ENCODE measurements around the gene HPSE2.

Gene HPSE2

GRCh38 chr10:98825741-98826140 lies 409.9 kb downstream of the HPSE2 start:
- DNase-seq: no peak

DNA sequence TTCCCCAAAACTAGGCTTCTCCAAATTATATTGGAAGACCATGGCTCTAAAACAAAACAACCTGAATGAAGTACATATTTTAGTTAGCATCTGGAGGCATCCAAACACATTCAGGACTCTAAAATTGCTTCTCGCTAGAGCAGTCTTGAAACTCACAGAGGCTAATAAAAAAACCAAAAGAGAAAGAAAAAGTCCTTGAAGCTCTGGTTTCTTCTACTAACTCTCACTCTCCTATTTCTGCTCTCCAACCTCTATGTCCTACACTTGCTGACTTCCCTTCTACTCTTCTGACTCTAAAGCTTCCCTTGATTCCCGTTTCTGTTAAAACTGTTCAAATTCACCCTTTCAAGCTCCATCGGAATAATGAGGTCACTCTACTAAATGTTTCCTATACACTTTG lies 418.3 kb downstream of the HPSE2 start:
- no peak for DNase-seq

DNA sequence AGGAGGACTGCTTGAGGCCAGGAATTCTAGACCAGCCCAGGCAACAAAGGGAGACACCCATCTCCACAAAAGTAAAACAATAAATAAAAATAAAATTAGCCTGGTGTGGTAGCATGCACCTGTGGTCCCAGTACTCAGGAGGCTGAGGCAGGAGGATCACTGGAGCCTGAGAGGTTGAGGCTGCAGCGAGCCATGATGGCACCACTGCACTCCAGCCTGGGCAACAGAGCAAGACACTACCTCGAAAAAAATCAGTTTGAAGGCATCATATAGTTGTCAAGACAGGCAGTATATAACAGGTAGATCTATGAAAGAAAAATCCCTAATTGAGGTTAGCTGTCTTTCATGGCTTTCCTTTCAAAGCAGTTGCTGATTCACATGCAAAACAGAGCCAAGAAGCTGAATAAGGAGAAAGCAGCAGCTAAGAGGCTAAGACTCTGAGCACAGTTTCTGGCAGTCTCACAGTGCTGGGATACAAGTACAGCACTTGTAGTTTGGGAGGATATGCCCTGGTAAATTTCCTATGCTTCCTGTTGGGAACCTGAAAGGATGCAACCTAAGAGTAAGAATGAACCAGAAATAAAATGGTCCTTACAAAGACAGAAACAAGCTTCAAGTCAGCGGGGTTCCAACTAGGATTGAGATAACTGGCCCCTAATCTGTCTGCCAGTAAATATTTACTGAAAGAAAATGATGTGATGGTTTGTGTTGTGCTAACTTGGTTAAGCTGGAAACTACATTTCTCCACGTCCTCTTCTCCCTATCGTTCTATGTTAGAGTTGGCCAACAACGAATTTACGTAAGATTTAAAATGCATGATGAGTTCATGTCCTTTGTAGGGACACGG lies 420.4 kb downstream of the HPSE2 start:
- no peak for DNase-seq

- DNase-seq: no peak
Observed at GRCh38 chr10:98814470-98814869, 421.2 kb downstream of the HPSE2 start.

- no peak for DNase-seq
Observed at GRCh38 chr10:98808282-98808892, 427.3 kb downstream of the HPSE2 start.

- DNase-seq: no peak
Observed at GRCh38 chr10:98800263-98800662, 435.4 kb downstream of the HPSE2 start.

GRCh38 chr10:98795467-98795866 lies 440.2 kb downstream of the HPSE2 start:
- no peak for DNase-seq

DNA sequence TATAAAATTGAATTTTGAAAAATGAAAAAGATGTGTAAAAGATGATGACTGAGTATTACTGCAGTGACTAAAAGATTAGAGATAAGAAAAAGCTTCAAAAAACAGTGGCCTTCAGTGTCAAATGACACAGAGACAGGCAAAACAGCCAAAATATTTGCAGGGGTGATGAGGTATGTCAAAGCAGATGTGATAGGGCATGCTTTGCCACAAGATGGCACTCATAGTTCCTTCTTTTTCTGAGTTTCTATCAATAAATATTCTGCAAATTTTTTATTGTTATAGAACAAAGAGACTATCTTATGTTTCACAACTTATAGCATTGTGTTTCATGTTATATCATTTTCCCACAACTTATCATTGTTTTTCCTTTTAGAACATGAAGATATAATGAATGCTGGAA lies 444.8 kb downstream of the HPSE2 start:
- peak; percentile 4 for DNase-seq

DNA sequence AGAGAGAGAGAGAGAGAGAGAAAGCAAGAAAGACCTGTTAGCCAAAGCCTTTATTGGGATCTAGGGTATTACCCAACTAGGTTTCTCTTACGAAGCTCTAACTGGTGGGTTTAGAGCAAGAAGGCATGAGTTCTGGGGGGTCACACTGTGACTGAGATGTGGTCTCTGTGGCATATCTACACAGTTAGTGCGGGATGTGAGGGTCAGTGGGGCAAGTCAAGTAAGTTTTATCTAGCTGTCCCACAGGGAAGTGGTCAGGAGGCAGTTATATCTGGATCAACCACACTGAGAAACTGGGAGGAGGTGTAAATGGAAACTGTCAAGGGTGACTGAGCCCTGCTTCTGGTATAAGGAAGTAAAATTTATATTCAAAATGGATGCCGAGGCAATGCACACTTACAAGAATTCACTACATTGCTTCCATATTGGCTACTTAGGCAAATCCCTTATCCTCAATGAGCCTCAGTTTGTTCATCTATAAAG lies 457.3 kb downstream of the HPSE2 start:
- no peak for DNase-seq

- DNase-seq: no peak
Observed at GRCh38 chr10:98758463-98758862, 477.2 kb downstream of the HPSE2 start.

DNA sequence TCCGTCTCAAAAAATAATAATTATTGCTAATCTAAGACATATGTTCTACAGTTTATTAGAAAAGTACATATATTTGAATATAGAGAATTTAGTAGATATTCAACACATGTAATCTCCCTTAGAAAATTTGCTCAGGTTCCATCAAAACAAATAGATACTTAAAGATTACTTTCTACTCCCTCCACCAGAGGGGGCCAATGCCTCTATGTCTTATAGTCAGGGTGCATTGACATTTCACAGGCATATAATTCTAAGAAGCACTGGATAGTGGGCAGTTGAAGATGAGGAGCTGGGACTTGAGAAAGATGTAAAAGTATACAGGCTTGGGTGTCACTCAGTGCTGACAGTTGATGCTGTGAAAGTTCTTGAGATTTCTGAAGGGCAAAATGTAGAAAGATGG lies 487.4 kb downstream of the HPSE2 start:
- no peak for DNase-seq

DNA sequence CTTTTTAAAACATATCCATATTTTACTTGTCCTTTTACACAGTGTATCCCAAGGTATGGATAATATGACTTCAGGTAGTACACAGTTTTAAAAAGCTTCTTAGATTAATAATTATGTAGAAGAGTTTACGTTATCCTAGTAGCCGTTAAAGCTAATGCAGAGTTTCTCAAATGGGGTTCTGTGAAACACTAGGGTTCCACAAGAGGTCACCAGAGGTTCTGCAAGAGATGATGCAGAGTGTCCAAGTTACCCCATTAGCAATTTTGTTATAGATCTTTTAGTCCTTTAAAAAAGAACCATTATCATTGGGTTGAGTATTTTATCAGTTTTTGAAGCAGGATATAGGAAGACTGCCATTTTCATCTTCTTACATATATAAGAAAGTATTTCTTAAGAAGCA lies 490.0 kb downstream of the HPSE2 start:
- no peak for DNase-seq

GRCh38 chr10:98720551-98720950 lies 515.1 kb downstream of the HPSE2 start:
- no peak for DNase-seq

- DNase-seq: no peak
Observed at GRCh38 chr10:98713586-98713985, 522.1 kb downstream of the HPSE2 start.

DNA sequence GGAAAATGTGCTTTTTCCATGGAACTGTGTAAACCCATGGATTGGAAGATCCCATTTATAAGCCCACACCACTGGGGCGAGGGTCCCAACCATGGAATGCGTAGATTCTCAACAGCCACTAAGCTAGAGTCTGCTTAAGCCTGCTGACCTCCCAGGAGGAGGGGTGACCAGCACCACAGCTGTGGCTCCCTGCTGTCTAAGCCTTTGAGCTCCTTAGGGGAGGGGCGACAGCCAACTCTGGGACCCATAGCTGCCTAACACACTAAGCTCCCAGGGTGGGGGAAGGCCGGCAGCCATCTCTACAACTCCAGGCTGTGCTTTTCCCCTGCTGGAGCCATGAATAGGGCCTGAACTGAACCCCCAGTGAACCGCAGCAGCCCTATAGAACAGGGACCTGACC lies 539.1 kb downstream of the HPSE2 start:
- no peak for DNase-seq

DNA sequence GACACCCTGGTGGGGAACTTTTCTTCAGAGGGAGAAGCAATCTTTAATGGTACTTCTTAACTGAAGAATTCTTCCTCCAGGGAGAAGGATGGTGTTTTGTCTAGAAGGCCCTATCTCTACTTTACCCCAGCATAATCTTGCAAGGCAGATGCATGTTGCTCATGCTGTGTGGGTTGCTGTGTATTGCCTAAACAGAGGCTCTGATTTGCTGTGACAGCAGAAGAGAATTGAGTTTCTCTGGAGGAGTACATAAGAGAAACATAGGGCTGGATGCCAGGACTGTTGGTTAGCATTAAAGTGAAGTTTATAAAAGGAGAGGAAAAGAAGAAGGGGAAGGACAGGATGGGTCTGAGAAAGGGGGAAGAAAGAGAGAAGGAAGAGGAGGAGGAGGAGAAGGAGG lies 540.8 kb downstream of the HPSE2 start:
- DNase-seq: no peak

DNA sequence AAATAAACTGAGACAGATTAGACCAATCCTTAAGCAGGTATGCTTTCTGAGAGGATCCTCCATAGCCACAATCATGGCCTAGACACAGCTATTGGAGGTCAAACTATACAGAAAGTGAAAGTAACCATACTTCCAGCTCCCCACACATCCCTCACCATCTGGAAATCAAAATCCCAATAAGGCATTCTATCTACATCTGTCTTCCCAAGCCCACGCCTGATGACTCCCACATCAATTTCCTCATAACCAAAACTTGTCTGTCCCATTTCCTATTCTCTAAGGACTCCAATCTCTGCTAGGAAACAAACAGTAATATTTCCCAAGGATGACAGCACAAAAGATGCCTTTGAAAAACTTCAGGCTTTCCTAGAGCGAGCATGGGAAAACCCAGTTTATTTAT lies 541.6 kb downstream of the HPSE2 start:
- no peak for DNase-seq

- DNase-seq: no peak
Observed at GRCh38 chr10:98687685-98688084, 548.0 kb downstream of the HPSE2 start.

DNA sequence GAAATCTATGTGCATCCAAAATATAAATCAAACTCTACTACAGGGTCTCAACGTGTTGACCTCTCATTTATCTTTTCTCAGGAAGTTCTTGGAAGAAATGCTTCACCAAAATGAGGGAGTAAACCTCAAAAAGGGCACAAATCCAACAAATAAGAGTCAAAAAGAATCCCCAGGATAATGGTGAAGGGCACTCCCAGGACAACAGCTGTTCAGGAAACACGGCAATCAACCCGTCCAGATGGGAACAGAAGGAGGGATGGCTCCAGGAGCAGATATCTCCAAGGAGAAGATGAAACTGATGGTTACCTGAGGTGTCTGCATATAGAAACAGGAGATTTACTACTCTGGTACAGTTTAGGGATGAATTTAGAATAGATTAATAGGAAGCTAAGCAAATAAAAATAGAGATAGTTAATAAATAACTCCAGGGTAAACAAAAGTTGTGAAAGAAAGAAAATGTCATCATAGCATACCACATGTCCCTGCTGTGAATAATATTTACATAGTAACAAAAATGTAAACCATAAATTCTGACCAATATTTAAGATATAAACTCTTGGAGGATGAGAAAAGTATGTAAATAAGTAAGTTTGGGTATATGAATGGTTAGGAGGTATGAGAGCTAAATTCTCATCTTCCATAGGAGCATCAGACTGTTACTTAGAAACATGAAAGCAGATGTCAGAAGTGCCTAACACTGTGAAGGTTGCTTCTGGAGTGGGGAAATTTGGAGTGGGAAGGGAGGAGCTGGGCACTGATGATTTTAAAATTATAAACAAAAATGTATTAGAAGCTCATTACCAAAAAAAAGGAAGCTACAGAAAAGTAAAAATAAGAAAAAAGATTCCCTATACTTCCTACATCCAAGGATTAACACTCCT lies 551.4 kb downstream of the HPSE2 start:
- DNase-seq: no peak

DNA sequence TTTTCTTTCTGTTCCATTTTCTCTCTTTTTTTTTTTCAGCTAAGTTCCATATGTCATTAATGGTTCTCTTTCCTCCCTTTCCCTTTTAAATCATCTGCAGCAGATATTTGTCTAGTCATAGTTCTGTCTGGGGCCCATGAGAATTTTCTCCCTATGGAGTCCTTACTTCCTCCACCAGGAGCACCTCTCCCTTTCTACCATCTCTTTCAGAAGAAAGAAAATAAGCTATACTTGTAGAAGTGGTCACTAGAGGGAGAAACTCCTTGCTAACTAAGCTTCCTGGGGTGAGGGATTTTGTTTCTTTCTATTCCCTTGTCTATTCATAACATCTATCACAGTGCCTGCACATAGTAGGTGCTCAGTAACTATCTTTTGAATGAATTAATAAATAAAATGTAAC lies 558.8 kb downstream of the HPSE2 start:
- DNase-seq: no peak

- no peak for DNase-seq
Observed at GRCh38 chr10:98675902-98676301, 559.8 kb downstream of the HPSE2 start.

- DNase-seq: peak; percentile 13
Observed at GRCh38 chr10:98673171-98673782, 562.4 kb downstream of the HPSE2 start.

DNA sequence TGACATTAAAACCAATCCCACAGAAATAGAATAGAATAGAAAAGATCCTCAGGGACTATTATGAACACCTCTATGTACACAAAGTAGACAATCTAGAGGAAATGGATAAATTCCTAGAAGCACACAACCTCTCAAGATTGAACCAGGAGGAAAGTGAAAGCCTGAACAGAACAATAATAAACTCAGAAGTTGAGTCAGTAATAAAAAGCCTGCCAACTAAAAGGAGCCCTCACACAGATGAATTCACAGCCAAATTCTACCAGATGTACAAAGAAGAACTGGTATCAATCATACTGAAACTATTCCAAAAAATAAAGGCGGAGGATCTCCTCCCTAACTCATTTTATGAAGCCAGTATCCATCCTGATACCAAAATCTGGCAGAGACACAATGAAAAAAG lies 568.6 kb downstream of the HPSE2 start:
- no peak for DNase-seq
